ENCODE data around the gene OBSCN.

The OBSCN gene

GRCh38 chr1:228289239-228289849 lies 81.5 kb downstream of the OBSCN start:
- no peak for DNase-seq (ENCODE audit: low read depth)

GRCh38 chr1:228289996-228290881 lies 82.4 kb downstream of the OBSCN start:
- DNase-seq (ENCODE audit: low read depth) = no peak

GRCh38 chr1:228291906-228292608 lies 84.2 kb downstream of the OBSCN start:
- DNase-seq (ENCODE audit: low read depth) = no peak

- DNase-seq (ENCODE audit: low read depth) = no peak
Observed at GRCh38 chr1:228292609-228292911, 84.7 kb downstream of the OBSCN start.

- no peak for DNase-seq (ENCODE audit: low read depth)
Observed at GRCh38 chr1:228293393-228293792, 85.5 kb downstream of the OBSCN start.

GRCh38 chr1:228293816-228294500 lies 86.1 kb downstream of the OBSCN start:
- no peak for DNase-seq (ENCODE audit: low read depth)

GRCh38 chr1:228294717-228295116 lies 86.9 kb downstream of the OBSCN start:
- no peak for DNase-seq (ENCODE audit: low read depth)

- DNase-seq (ENCODE audit: low read depth) = no peak
Observed at GRCh38 chr1:228295201-228295600, 87.4 kb downstream of the OBSCN start.

GRCh38 chr1:228295981-228296380 lies 88.1 kb downstream of the OBSCN start:
- DNase-seq (ENCODE audit: low read depth) = no peak

- DNase-seq (ENCODE audit: low read depth) = no peak
Observed at GRCh38 chr1:228297242-228297641, 89.4 kb downstream of the OBSCN start.

GRCh38 chr1:228297822-228298221 lies 90.0 kb downstream of the OBSCN start:
- no peak for DNase-seq (ENCODE audit: low read depth)

- no peak for DNase-seq (ENCODE audit: low read depth)
Observed at GRCh38 chr1:228298471-228298870, 90.6 kb downstream of the OBSCN start.

- DNase-seq (ENCODE audit: low read depth) = no peak
Observed at GRCh38 chr1:228299211-228299610, 91.4 kb downstream of the OBSCN start.

- DNase-seq (ENCODE audit: low read depth) = no peak
Observed at GRCh38 chr1:228299901-228300300, 92.1 kb downstream of the OBSCN start.

- DNase-seq (ENCODE audit: low read depth) = no peak
Observed at GRCh38 chr1:228302086-228302485, 94.2 kb downstream of the OBSCN start.

GRCh38 chr1:228303596-228303995 lies 95.8 kb downstream of the OBSCN start:
- no peak for DNase-seq (ENCODE audit: low read depth)

- DNase-seq (ENCODE audit: low read depth) = no peak
Observed at GRCh38 chr1:228304225-228304624, 96.4 kb downstream of the OBSCN start.

- no peak for DNase-seq (ENCODE audit: low read depth)
Observed at GRCh38 chr1:228304766-228305395, 97.0 kb downstream of the OBSCN start.

- DNase-seq (ENCODE audit: low read depth) = no peak
Observed at GRCh38 chr1:228305721-228306152, 97.9 kb downstream of the OBSCN start.

GRCh38 chr1:228306275-228307217 lies 98.7 kb downstream of the OBSCN start:
- no peak for DNase-seq (ENCODE audit: low read depth)
